ENCODE results near the gene DDX20.
"Not testable (repeated sequence)": the region's sequence is repeated elsewhere in the genome, so short reads cannot be mapped to it uniquely, and the experiment has no call there.

The DDX20 gene

DNA sequence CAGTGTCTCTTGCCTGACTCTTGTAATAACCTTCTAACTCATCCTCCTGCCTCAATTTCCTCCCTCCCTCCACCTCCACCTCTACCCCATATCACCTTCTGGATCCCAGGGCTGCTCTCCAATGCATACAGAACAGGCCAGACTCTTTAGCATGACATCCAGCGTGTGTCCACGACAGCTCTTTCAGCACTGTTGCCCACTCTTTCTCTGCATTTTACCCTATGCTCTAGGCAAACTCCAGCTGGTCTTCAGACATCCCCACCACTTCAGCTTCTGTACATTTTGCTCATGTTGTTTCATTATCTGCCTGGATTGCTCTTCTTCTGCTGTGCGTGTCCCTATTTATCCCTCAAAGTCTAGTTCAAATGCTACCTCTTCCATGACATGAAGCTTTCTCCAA, 21.3 kb upstream of the DDX20 start:
- no peak for DNase-seq

DNA sequence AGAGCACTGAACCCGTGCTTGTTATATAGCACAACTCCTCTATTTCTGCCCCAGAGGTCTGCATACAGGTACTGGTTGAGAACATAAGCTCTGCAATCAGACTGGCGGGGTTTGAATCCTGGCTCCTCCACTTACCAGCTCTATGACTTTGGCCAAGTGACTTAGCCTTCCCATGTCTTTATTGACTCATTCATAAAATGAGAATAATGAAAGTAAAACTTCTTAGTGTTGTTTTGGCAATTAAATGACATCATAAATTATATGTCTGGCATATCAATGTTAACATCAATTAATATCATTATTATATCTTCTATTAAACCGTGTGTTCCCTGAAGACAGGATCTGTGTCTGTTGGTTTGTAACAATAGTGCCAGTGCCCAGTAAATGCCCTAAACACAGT, 20.8 kb upstream of the DDX20 start:
- DNase-seq, result no peak

DNA sequence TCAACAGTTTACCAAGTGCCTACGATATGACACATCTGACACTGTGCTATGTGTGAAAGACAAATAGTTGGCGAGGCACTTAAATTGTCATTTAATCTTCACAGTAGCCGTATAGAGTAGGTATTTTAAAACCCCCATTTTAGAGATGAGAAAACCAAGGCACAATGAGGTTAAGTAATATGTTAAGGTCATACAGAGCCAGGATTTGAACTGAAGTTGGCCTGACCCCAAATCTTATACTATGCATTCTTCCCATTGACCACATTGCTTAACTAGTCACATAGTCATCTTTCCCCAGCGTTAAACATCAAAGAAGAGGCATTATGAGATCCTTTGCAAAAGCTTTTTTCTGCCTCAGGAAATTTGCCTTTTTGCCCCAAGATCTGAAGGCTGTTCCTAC, 20.4 kb upstream of the DDX20 start:
- no peak for DNase-seq

DNA sequence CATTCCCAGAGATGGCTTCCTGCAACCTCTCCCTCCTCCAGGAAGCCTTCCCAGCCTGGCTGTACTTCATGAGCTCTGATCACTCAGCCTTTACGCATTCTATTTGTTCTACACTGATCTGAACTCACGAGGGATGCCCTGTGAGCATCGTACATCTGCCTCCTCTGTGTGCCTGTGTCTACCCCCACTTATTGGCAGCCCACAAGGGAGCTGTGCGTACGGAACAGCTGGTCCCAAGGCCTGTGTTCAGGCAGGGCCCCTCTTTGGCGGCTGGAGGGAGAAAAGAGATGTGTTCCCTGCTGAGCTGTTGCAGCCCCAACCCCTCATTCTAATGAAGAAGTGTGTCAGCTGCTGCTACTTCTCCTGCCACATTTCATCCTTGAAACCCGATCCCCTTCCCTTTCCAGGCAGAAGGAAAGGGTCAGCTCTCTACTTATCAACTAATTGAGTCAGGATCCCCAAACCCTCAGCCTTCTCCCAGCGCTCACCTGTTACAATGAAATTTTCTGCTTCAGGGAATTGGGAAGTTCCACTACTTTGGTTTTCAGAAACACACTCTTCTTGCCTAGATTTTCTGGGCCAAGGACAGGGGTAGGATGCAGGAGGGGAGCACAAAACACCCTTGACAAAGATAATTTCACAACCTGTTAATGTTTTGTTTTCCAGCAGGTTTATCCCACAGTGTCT, 19.7 kb upstream of the DDX20 start:
- DNase-seq, result no peak

DNA sequence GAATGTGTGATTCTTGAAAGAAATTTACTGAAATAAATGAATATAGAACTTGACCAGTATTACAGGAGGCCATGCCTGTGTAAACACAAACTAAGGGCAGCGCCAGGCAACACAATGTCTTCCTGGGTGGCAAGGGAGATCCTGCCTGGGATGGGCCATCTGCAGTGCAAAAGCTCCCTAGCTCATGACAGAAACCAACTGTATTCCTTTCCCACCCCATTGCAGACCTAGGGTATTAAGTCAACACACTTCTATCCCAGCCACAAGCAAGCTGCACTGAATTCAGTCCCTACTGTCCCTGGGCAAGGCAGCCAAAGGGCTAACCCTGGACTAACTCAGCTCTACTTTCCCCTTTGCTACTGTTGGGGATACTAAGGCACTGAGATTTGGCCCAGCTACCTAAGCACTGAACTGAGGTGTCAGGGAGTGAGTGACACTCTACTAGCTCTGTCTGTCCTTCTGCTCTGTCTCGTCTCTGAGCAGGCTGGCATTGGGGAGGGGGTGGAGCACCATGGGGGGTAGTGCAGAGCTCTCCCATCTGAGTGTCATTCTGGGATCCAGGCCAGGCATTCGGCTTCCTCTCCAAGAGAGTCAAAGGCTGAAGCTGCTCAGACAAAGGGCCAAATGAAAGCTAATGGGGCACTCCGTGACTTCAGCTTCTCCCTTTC, 19.0 kb upstream of the DDX20 start:
- no peak for DNase-seq

DNA sequence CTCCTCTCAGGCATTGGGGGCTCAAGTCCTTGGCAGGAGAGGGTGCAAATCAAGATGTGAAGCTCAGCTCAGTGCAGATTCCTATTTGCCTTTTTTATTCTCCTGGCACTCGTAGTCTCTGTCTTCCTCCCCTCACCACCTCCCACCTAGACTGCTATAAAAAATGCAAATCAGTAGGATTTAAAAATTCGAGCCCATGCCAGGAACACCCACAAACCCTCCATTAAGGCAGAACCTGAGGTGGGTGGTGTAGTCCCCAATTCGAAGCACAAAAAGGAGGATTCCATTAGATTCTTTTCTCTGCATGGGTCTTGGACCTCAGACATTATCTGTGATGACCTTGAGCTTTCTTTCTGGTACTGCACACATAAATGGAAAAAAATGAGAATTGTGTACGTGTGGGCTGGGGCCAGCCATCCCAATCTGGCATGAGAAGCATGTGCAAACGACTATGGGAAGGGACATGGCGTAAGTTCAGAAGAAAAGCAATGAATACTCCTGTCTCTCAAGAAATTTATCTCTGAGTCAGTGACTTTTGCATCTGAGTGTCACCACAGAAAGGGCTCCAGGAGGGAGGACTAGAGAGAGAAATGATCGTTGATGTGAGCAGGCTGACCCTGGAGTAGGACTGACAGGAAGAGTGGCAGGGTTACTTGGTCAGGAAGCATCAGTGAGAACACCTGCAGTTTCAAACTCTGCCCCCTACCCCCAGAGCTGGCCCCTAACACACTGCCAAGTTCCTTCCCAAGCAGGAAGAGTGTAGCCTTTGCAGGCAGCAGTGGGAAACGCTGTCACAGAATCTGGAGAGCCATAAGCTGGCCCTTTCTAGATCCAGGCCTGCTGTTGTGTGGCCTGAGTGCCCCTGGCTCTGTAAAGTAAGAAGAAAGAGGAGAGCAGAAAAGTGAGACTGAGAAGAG, 18.2 kb upstream of the DDX20 start:
- DNase-seq, result no peak

DNA sequence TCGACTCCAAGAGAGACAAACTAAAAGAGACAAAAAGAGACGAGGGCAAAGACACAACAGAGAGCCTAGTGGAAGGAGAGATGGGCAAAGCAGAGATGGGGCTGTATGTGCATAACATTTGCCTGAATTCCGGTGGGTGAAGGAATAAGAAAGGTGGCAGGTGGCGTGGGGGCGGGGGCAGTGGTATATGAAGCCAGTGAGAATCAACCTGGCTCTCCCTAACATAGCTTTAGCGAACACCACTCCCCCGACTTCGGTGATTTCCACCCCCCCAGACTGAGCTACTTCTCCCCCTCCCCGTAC, 17.6 kb upstream of the DDX20 start:
- DNase-seq, result no peak

DNA sequence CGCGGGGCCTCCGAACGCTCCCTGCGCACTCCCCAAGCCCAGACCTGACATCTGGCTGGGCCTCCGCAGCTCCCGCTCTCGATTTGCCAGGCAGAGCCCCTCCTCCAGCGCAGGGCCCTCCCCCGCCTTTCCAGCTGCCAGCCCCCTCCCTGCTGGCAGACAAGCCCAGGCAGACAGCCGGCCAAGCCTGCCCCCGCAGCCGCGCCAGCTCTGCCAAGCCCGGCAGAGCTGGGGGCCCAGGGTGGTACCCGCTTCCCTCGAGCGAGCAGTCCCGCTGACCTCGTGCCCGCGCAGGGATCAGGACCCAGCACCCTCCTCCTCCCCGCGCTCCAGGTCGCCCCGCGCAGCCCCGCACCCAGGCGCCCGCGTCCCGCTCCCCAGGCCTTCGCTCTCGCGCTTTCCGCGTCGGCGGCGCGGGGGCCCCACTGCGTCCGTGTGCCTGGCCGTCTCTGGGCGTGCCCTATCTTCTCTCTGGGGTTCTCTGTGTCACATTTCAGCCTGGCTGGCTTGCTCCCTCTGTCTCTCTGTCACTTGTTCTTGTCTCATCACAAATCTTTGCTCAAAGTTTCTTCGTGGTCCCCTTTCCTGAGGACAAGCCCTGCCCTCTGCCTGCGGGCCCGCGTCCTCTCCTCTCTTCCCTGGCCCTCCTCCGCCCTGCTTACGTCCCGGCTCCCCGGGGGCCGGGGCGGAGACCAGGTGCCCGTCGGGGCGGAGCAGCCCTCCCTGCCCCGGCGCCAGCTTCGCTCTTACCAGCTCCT, 17.1 kb upstream of the DDX20 start:
- DNase-seq, result peak; percentile 65

DNA sequence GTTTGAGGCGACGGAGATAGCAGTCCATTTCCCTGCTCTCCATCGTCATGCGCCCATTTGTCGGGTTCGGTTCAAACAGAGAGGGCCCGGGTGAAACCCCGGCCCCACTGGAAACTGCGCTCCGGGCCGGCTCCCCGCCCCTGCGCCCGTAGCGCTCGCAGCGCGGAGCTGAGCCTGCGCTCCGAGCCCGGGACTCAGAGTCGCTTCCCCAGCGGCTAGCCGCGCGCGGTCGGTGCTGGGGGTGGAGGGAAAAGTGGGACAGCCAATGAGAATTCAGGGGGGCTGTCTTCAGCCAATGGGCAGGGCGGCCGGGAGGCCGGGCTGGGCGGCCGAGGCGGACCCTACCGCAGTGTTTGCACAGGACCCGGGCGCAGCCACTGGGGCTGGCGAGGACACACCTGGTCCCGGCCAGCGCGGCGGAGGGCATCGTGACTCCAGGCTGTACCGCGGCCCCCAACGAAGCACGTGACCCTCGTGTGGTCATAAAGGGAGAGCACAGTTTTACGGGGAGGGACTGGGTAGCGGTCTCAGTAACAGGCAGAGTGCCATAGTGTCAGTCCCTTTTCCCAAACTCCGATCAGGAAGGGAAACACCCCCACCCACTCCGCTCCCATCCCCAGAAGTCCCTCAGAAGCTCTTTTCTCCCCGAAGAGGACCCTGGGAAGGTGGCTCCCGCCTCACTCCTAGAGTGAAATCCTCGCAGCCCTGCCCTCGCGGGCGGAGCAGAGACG, 16.3 kb upstream of the DDX20 start, which contains the start of gene INKA2:
Gene INKA2, minus strand, starts transcription at position 202 of the 731 bp plus-strand sequence. Its CDS starts 153 bp downstream, at position 49.
- peak; percentile 87 for DNase-seq

DNA sequence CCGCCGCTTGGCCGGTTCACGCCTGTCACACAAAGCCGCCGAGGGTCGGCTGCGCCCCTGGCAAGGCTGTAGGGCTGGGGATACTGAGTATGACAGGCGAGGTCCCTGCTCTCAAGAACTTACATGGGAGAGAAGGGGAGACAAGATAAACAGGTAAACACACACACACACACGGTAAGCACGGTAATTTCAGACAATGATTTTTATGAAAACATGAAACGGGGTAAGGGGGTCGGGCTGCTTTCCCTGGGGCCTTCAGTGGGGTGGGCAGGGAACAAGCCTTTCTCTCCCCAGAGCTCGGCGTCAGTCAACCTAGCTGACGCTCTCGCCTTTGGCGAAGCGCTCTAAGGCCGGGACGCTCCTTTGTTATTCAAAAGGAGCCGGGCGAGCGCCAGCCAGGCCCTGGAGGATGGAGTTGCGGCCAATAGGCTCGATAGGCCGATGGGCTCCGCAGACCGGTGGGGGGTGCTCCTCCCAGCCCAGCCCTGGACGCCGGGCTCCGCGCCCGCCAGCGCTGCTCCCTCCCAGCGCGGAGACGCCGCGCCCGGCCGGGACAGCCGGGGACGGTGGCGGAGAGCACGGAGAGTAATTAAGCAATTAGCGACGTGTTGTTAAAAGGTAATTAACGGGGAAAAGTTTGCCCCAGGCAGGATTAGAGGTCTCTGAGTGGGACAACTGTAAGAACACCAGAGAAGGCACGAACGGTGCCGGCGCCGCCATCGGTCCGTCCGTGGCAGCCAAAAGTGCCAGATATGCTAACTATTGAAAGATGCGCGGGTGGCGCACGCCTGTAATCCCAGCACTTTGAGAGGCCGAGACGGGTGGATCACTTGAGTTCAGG, 15.6 kb upstream of the DDX20 start:
- peak; percentile 33 for DNase-seq

DNA sequence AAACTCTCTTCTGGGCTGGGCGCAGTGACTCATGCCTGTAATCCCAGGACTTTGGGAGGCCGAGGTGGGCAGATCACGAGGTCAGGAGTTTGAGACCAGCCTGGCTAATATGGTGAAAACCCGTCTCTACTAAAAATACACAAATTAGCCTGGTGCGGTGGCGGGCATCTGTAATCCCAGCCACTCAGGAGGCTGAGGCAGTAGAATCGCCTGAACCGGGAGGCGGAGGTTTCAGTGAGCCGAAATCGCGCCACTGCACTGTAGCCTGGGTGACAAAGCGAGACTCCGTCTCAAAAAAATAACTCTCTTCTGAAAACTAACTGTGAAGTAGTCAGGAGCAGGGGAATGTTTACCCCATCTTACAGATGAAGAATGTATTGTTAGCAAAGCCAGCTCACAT, 13.4 kb upstream of the DDX20 start:
- DNase-seq, result not testable (repeated sequence)

DNA sequence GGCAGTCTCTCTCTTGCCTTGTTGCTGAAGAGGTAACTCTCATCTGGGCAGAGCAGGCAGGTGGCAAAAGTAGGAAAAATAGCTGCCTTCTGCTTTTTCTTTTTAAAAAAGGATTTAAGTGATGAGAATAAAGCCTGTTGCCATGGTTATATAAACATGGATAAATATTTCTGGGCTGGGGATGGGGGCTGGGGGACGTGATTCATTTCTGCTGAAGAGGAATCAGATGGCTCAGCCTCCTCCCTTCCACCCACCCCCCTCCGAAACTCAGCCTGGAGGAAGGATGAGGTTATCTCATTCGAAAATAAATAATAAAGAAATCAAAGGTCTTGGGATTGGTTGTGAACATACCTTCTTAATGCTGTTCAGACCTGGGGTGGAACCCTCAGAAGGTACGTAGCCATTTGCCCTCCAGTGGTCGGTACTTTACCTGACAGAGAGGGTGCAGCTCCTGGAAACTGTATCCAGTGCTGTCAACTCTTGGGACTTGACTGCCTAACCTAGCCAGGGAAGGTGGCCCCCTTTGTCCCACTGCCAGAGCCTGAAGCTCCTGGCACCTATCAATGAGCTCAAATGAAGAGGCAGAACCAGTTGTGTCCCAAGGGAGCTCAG, 12.7 kb upstream of the DDX20 start:
- no peak for DNase-seq

DNA sequence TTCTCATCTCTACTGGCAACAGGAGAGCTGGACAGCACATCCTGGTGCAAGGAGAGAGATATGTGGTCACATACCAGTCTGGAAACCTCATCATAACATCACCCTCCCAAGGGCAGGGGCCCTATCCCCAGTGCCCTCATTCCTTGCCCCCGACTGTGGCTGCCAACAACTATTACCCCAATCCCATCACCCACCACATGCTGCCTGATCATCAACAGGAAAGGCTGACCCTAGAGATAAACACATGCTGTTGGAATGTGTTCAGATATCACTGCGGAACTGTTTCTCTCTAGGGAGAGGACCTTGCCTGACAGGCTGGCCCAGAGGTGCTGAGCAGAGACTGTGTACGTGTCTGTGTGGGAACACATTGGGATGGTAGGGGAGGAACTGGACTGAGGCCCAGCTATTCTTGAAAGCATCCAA, 12.0 kb upstream of the DDX20 start:
- DNase-seq, result no peak

DNA sequence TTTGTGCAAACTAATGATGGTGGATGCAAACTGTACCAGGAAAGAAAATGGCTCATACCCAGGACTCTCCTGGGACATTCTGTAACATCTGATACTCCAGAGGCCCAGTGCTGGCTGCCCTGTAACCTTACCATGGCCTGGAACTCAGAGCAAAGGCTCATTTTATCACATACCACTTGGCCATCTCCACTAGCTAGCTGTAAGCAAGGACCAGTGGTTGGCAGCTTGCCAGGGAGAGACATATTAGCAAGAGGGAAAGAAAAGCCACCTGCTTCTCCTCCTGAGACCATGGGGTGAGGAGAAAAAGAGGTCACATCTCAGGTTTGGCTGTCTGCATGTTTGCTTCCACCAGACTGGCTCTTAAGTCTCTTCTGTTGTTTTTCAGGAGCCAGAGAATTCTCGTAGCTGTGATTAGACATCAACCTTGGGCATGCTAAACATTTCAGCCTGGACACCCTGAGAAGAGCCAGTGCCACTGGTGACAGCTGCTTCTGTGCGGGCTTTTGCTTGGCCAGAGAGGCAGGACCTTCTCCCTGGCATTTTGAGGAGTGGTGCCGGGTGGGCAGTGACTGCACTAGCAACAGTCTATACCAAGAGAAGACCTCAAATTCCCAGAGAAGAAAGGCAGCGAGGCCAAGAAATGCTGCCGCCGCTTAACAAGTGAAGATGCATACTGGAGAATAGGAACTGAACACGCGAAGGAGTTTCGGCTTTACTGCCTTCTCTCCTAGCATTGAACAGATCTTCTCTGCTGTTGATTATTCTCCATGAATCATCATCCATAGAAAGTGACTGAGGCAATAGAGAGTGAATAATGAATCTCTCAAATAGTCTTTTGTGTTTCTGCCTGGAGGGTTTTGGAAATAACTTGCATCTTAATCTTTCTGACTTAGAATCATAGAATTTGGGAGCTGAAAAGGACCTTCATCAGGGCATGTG, 9.8 kb upstream of the DDX20 start:
- no peak for DNase-seq

DNA sequence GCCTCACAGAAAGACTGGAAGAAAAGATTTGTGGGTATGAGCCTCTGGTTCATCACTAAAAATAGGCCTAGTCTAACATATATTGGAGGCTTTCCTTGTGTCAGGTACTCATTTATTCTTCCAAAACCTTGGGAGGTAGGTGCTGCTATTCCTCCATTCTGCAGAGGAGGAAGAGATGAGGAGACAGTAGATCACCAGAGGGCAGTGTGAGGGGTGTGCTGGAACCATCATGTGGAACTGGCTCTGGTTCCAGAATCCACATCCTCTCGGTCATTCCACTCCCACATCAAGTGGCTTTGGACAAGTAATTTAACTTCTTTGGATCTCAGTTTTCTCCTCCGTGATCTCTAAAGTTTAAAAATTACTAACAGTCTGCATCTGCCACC, 9.1 kb upstream of the DDX20 start:
- DNase-seq, result no peak

DNA sequence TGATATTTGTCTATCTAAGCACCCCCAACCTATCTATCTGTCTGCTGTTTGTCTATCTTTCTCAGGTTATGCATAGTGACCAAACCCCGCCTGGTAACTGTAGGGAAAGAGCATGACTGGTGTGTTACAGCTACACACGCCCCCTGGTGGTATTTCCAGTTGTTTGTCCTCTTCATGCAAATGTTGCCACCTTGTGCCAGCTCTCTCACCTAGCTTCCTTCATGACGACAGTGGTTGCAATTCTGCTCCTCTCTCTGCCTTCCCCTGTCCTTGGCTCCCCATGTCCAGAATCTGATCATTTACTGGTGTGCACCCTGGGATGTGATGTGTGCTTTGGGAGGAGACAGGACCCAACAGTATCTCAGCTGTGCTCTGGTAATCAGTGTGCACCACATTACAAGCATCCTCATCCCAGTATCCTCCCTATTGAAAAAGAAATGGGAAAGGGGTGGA, 8.4 kb upstream of the DDX20 start:
- DNase-seq, result no peak

DNA sequence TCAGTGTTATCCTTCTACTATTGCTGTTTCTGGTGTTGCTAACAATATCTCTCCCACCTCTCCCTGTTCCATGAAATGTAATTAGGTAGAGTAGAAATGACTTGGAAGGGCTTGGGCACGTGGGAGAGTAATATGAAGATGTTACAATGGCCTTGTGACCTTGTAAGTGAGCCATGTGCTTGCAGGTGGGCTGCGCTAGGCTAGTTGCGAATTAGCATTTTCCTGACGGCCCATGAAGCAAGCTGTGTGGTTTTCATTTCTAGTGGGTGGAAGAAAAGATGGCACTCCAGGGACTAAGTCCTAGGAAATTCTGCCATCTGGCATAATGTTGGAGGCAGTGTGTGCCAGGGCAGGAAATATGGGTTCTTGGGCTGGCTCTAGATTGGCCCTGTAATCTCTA, 7.8 kb upstream of the DDX20 start:
- DNase-seq, result no peak

DNA sequence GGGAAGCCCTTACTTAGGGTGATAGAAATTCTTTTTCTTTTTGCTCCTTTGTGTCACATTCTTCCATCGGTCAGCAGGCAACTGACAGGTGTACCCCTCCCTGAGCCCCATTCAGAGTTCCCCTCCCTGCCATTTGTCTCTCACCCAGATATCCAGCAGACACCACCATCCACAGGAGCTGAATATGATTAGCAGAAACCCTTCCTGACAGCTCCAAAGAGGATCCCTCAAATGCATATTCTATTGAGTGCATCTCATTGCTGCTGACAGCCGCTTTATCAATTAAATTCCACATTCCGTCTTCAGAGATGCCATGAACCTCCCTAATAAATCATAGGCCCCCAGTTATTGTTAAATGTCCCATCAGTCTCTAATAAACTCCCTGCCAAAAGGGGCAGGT, 6.1 kb upstream of the DDX20 start:
- no peak for DNase-seq

DNA sequence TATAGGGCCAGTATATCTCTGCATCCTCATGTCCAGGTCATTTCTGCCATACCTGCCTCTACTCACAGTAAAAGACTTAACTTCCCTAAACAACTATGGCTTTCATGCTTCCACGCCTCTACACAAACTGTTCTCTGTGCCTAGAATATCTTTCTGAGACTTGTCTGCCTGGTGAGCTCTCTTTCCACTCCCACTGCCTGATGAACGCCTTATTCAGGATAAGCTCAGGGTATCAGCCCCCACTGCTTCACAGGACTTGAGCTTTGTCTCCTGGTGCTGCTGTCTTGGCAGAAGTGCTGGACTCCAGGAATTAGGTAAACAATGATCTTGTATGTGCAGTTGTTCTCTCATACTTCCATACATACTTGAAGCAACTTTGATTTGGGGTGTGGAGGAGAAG, 4.8 kb upstream of the DDX20 start:
- DNase-seq, result no peak
